ENCODE data around the gene PDE5A.
"Not testable (repeated sequence)": the region's sequence is repeated elsewhere in the genome, so short reads cannot be mapped to it uniquely, and the experiment has no call there.

DNA sequence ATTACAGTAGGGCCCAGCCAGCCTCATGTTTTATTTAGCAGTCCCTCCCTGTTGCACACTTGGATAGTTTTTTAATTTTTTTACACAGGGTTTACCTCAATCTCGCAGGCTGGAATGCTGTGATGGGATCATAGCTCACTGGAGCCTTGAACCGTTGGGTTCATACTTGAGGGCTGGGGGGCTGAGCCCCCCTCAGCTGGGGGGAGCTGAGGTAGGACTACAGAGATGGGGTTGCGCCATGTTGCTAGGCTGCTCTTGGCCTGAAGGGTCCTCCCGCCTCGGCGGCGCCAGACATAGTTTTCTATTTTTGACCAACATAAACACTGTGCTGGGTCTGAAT lies 174.5 kb downstream of the PDE5A start:
- TF ChIP-seq, protein P1, sequence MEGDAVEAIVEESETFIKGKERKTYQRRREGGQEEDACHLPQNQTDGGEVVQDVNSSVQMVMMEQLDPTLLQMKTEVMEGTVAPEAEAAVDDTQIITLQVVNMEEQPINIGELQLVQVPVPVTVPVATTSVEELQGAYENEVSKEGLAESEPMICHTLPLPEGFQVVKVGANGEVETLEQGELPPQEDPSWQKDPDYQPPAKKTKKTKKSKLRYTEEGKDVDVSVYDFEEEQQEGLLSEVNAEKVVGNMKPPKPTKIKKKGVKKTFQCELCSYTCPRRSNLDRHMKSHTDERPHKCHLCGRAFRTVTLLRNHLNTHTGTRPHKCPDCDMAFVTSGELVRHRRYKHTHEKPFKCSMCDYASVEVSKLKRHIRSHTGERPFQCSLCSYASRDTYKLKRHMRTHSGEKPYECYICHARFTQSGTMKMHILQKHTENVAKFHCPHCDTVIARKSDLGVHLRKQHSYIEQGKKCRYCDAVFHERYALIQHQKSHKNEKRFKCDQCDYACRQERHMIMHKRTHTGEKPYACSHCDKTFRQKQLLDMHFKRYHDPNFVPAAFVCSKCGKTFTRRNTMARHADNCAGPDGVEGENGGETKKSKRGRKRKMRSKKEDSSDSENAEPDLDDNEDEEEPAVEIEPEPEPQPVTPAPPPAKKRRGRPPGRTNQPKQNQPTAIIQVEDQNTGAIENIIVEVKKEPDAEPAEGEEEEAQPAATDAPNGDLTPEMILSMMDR (IDR thresholded peaks at IDR 0.05; ENCODE audit: poor library complexity), result not testable (repeated sequence)
- not testable (repeated sequence) for TF ChIP-seq EZH2 (IDR thresholded peaks at IDR 0.05; ENCODE audit: borderline replicate concordance); EZH2phosphoT487 (IDR thresholded peaks at IDR 0.05; ENCODE audit: low read depth, severe bottlenecking, unreplicated experiment)
